PFSK-1 (cell line): ENCODE data around the gene RPH3AL.

Experiments used
- FOXP2 ChIP-seq: optimal IDR thresholded peaks from 2 replicates; pipeline ENCODE3; 2011; ENCODE audit warnings: borderline replicate concordance, control low read depth, inconsistent platforms; ENCODE audit not compliant: insufficient read depth; ENCODE audit errors: extremely low read length, extremely low read depth
- POLR2AphosphoS5 ChIP-seq: IDR thresholded peaks from 2 replicates; pipeline ENCODE4 v1.6.1; 2012; ENCODE audit warnings: low read depth, mild to moderate bottlenecking, control low read depth, low read length, moderate library complexity
- SIN3A ChIP-seq: IDR thresholded peaks from 2 replicates; pipeline ENCODE4 v1.6.1; 2012; ENCODE audit warnings: mild to moderate bottlenecking, low read length, moderate library complexity, borderline replicate concordance; ENCODE audit not compliant: insufficient read depth
- TAF1 ChIP-seq: IDR thresholded peaks from 2 replicates; pipeline ENCODE4 v1.6.1; 2012; ENCODE audit warnings: low read length, control low read depth, borderline replicate concordance; ENCODE audit not compliant: insufficient read depth
- TF ChIP-seq, protein P1 (sequence below), 2 experiments: IDR thresholded peaks; 2 replicates each; pipeline versions ENCODE4 v1.6.1 to v1.8.0; 2011 to 2012; ENCODE audit warnings: low read depth in 2 of 2, low read length in 2 of 2, control low read depth in 1 of 2, inconsistent platforms in 1 of 2, mild to moderate bottlenecking in 1 of 2, moderate library complexity in 1 of 2; ENCODE audit not compliant: insufficient read depth in 1 of 2

The RPH3AL gene

DNA sequence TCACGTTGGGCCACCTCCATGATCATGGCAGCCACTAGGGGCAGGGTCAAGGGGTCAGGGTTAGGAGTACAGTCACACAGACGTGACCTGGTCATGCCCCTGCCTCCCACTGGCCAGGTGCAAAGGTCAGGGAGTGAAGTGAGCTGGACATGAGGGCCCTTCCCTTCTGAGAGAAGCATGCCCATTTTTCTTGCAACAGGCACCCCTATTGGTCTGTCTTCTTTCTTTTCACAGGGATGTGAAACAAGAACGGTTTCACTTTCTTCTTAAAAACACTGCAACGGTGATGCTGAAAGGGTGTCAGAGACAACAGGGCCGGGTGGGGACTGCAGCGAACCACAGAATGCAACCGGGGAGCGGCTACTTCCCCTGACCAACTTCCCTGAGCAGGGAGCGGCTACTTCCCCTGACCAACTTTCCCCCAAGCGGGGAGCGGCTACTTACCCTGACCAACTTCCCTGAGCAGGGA is 119.1 kb downstream of the RPH3AL start:
- TF ChIP-seq FOXP2, result no peak
- TF ChIP-seq POLR2AphosphoS5, result no peak
- TF ChIP-seq, protein P1, sequence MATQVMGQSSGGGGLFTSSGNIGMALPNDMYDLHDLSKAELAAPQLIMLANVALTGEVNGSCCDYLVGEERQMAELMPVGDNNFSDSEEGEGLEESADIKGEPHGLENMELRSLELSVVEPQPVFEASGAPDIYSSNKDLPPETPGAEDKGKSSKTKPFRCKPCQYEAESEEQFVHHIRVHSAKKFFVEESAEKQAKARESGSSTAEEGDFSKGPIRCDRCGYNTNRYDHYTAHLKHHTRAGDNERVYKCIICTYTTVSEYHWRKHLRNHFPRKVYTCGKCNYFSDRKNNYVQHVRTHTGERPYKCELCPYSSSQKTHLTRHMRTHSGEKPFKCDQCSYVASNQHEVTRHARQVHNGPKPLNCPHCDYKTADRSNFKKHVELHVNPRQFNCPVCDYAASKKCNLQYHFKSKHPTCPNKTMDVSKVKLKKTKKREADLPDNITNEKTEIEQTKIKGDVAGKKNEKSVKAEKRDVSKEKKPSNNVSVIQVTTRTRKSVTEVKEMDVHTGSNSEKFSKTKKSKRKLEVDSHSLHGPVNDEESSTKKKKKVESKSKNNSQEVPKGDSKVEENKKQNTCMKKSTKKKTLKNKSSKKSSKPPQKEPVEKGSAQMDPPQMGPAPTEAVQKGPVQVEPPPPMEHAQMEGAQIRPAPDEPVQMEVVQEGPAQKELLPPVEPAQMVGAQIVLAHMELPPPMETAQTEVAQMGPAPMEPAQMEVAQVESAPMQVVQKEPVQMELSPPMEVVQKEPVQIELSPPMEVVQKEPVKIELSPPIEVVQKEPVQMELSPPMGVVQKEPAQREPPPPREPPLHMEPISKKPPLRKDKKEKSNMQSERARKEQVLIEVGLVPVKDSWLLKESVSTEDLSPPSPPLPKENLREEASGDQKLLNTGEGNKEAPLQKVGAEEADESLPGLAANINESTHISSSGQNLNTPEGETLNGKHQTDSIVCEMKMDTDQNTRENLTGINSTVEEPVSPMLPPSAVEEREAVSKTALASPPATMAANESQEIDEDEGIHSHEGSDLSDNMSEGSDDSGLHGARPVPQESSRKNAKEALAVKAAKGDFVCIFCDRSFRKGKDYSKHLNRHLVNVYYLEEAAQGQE (IDR thresholded peaks at IDR 0.05; ENCODE audit: insufficient read depth in 1 of 2, low read depth in 2 of 2, low read length in 2 of 2), result no peak
- no peak for TF ChIP-seq TAF1
- TF ChIP-seq SIN3A, result no peak

DNA sequence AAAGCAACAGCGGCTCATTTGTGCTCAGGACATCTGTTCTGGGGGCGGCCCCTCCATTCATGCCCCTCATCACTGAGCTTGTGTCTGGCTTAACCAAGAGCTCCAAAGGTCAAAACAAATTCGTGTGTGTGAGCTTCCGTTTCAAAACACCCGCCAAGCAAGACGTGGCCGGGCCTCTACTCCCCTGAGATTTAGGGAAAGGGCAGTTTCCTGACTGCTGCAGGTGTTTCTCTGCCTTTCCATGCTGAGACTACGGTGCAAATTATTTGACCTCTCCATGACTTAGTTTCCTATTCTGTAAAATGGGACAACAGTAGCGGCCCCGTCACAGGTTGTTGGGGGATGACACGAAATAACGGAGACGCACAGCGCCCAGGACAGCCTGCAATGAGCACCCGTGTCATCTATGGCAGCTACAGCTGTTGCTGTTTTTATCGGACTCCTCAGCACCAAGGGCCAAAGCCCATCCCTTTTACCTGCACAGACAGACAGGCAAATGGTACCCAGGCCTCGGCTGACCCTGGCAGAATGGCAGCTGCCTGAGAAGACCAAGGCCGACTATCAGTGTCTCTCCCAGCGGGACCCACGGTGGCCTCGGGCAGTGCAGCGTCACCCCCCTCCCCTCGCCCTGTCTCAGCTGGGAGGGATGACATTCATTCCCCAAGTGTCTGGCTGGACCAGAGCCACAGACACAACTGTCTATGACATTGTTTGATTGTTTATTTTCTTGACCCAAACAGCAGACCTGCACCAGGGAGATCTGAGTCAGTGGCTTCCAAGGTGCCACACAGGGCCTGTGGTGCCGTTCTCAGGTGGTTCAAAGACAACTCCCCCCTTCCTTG is 120.4 kb downstream of the RPH3AL start:
- TF ChIP-seq, protein P1 (IDR thresholded peaks at IDR 0.05; ENCODE audit: insufficient read depth in 1 of 2, low read depth in 2 of 2, low read length in 2 of 2), result no peak
- TF ChIP-seq TAF1, result no peak
- TF ChIP-seq FOXP2, result no peak
- no peak for TF ChIP-seq SIN3A

DNA sequence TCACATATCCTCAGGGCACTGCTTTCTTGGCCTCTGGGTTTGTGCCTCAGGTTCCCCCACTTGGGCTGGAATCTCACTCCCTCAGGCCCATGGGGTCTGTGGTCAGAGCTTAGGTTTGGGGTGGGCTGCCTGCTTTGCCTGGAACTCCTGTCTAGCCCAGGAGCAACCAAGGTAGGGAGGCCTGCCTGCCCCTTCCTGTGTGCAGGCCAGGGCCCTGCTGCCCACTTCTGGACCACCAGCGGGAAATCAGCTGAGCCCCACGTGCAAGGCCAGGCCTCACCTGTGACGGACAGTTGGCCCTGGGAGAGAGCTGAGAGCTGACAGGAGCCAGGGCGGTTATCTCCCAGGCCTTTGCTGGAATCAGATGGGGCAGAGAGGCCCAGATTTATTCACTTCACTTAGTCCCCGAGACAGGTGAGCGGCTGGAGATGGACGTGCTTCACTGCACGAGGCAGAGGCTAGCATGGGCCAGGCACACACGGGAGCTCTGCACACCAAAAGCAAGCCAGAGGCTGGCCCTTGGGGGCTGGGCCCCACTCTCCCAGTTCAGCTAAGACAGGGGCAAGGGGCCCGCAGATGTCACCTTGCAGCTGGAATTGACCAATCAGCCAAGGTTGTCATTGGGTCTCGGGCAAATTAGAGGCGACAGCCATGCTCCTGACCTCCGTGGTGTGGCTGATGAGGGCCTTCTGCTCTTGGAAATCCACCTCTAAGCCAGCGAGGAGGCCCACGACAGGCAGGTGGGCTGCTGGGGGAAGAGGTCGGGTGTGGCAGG is 121.2 kb downstream of the RPH3AL start:
- TF ChIP-seq TAF1, result no peak
- TF ChIP-seq FOXP2, result no peak
- no peak for TF ChIP-seq POLR2AphosphoS5

DNA sequence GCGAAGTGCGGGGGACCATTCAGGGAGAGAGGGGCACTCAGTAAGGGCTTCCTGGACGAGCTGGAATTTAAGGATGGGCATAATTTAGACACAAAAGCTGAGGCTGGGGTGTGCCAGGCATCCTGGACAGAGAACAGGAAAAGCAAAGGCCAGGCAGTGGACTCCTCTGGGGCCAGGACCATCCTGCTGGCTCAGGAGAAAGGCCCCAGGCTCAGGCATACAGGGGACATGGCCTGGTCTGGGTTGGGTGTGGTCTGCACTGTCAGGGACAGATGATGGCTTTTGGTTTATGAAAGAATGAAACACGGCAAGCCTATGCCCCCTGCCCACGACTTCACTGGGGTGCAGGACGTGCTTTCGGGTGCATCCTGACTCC is 122.2 kb downstream of the RPH3AL start:
- TF ChIP-seq FOXP2, result no peak
- no peak for TF ChIP-seq TAF1
- no peak for TF ChIP-seq SIN3A
- TF ChIP-seq, protein P1 (IDR thresholded peaks at IDR 0.05; ENCODE audit: insufficient read depth in 1 of 2, low read depth in 2 of 2, low read length in 2 of 2), result no peak
- no peak for TF ChIP-seq POLR2AphosphoS5

DNA sequence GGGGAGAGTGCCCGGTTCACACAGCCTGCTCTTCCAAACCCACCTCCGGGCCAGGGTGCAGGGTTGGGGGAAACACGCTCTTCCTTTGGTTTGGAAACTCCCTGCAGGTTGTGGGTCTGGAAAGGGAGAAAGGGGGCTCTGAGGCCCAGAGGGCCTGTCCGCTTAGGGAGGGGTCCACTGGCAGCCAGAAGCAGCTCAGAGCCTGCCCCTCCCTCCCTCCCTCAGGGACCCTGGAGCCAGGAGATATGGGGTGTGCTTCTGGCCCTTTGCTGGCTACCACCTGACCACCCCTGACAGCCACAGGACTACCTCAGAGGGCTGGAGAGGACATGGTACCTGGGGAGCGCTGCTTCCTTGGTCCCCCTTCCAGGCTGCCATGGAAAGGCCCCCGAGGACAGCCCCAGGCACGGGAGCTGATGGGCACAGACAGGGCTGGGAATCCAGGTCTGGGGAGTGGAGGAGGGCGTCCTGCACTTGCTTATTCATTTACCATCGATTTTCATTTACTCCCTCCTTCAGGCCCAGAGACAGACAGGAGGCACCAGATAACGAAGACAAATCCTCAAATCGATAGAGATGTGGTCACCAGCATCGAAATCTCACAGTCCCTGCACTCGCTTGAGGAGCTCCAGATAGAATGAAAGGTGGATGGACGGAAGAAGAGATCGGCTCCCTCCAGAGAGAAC is 122.8 kb downstream of the RPH3AL start:
- TF ChIP-seq TAF1 (no peak), POLR2AphosphoS5 (no peak), FOXP2 (no peak), SIN3A (no peak)
- TF ChIP-seq, protein P1 (IDR thresholded peaks at IDR 0.05; ENCODE audit: insufficient read depth in 1 of 2, low read depth in 2 of 2, low read length in 2 of 2), result no peak
